Measurements from ENCODE around the gene HNF4A.

Gene HNF4A

GRCh38 chr20:44407402-44408184 is 52.1 kb downstream of the HNF4A start:
- DNase-seq = no peak

DNA sequence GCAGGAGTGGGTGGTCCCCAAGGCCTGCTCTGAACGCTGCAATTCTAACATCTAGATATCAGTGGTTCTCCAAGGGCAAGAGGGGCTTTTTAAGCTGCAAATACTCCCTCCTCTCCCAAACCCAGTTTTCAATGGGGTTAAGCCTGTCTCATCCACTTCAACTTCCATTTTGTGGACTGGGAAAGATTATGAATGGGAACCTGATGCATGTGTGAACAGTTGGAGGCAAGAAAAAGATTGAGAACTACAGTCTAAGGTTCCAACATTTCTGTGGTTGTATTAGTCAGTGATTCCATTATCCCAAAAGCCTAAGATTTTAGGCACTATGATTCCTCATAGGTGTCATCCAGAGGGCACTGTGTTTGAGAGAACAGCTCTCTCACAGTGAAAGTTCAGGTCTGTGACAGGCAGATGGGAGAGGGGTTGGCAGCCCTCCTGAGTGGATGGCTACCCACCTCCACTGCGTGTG is 53.7 kb downstream of the HNF4A start:
- DNase-seq = no peak

GRCh38 chr20:44410583-44411019 is 55.1 kb downstream of the HNF4A start:
- DNase-seq = no peak

DNA sequence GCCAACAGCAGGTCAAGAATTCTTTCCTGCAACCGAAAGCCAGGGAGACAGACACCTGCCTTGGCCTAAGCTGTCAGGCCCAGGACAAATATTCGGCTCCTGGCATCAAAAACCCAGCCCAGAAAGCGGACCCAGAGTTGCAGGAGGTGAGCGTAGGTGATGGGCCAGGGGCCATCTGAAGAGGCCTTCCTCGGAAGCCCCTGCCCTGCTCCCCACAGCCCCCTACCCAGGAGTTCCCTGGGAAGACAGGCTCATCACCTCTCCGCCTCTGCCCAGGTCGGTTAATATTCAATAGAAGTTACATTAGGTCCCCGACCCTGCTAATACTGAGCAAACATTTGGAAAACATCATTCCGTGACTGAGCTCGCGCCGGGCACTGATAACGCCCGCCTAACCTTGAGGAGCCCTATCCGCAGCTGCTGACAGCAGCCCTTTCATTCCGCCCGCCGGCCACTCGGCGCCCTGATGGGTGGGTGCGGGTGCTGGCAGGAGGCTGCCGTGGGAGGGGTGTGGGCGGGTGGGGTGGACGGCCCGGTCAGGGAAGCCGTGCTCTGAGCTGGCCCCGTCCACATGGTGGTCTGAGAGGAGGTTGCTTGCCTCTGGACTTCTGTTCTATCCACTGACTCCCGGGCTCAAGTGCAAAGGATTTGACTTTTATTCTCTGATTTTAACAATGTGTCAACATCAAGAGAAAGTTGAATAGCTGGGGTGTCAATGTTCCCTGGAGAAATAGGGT is 55.7 kb downstream of the HNF4A start:
- no peak for DNase-seq

DNA sequence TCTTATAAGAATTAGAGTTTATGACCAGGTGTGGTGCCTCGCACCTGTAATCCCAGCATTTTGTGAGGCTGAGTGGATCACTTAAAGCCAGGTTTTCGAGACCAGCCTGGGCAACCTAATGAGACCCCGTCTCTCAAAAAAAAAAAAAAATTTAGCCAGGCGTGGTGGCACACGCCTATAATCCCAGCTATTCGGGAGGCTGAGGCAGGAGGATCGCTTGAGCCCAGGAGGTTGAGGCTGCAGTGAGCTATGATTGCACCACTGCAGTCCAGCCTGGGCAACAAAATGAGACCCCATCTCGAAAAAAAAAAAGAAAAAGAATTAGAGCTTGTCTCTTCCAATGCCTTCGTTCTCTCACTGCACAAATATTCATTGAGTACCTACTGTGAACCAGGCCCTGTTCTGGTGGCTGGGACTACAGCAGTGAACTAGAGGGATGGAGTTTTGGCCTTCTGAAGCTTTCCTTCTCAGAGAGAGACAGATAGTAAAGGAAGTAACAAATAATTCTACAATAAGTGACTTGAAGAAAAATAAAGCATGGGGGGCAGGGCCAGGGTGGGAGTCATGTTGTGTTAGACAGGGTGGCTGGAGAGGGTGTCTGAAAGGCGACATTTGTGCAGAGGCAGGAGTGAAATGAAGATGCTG is 56.4 kb downstream of the HNF4A start:
- DNase-seq = no peak

- no peak for DNase-seq
Observed at GRCh38 chr20:44412402-44413144, 57.1 kb downstream of the HNF4A start.

DNA sequence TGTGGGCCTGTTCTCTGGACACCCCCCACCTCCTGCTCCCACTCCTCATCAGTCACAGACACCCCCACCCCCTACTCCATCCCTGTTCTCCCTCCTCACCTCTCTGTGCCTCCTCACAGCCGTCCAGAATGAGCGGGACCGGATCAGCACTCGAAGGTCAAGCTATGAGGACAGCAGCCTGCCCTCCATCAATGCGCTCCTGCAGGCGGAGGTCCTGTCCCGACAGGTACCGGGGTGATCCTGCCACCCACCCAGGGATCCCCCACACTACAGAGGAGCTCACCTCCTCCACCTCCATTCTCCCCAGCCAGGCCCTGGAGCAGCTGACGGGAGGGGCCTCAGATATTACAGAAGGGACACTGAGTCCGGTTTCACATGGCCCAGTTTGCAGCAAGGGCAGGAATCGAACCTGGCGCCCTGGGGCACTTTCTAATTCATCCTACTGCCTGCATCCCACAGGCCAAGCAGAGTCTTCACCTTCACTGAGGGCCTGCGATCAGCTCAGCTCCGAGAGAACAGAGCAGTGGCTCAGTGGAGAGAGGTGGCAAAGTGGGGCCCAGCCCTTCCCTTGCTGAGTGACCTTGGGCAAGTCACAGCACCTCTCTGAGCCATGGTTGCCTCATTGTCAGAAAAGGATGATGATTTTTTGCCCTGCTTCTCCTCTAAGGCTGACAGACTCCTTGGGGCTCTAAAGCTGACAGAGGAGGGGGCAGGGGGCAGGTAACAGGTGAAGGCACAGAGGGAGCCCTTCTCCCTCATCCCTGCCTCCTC is 58.3 kb downstream of the HNF4A start:
- DNase-seq = no peak

DNA sequence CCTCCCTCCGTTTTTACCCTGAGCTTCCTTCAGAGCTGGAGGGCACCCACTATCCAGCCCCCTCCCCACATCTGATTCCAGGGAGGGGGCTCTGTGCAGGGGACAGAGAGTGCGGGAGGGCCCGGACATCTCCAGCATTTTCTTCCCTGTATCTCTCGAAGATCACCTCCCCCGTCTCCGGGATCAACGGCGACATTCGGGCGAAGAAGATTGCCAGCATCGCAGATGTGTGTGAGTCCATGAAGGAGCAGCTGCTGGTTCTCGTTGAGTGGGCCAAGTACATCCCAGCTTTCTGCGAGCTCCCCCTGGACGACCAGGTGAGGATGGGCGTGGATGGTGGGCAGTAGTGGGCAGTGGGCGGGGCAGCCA is 58.8 kb downstream of the HNF4A start:
- DNase-seq = no peak

- no peak for DNase-seq
Observed at GRCh38 chr20:44414808-44415207, 59.3 kb downstream of the HNF4A start.

DNA sequence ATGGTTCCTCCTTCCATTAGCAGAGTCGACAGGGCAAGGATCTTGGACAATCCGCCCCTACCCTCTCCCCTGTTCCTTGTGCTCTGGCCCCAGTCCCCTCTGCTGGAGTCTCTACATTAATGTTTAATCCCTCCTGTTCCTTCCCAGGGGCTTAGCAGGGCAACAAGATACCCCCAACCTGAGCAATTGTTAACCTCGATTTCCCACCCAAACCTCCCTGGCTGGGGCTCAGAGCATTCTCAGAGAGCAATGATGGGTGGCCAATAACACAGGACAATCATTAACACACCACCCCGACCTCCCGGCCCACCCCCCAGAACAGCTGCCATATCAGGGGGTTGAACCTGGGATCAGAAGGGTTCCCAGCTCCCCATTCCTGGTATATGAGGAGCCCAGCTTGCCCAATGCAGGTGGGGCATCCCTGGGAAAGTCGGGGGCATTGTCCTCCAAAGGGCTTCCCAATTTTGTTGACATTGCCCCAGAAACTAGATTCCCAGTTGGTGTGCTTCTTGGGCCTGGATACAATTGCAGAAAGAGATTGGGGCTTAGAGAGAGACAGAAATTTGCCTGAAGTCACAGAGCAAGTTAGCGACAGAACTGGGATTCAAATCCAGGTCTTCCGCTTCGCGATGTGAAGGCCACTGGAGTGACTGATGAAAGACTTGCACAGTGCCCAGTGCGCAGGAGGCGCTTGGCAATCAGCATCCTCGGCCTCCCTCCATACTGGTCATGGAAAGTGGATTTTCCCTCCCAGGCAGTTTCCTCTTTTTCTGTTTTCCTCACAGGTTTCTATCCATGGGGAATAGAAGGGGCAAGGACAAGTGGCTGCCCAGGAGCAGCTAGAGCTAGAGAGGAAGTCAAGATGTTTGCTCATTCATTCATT is 60.6 kb downstream of the HNF4A start:
- DNase-seq = no peak

DNA sequence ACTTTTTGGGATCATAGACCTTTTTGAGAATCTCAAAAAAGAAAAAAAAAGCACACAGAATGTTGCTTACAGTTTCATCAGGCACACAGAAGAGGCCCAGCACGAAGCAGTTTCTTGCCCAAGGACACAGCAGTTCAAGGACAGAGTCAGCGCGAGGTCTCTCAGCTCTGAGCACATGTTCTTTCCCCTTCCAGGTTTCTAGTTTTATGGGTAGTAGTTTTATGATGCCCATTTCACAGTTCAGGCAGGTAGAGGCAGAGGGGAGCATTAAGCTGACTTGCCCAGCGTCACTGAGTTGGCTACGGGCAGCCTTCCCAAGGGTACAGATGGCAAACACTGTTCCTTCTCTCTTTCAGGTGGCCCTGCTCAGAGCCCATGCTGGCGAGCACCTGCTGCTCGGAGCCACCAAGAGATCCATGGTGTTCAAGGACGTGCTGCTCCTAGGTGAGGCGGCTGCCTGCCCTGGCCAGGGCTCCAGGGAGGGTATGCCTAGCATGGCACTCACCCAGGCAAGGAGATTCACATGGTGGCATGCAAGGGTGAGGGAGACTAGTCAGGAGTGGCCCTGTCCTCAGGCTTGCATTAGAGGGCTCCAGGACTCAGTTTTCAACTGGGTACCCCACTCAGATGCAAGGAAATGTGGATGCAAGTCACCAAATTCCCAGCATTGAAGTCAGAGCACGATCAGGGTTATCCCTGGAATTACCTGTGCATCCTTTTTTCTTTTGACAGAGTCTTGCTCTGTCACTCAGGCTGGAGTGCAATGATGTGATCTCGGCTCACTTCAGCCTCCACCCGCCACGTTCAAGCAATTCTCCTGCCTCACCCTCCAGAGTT is 62.8 kb downstream of the HNF4A start:
- DNase-seq = no peak

- no peak for DNase-seq
Observed at GRCh38 chr20:44419131-44419844, 63.8 kb downstream of the HNF4A start.

DNA sequence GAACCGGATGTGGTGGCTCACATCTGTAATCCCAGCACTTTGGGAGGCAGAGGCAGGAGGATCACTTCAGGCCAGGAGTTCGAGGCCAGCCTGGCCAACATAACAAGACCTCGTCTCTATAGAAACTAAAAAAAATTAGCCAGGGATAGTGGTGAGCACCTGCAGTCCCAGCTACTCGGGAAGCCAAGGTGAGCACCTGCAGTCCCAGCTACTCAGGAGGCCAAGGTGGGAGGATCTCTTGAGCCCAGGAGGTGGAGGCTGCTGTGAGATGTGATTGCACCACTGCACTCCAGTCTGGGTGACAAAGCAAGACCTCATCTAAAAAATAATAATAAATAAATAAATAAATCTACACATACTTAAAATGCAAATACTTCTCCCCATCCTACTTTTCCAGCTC is 65.0 kb downstream of the HNF4A start:
- DNase-seq = no peak

- no peak for DNase-seq
Observed at GRCh38 chr20:44422083-44422482, 66.6 kb downstream of the HNF4A start.

DNA sequence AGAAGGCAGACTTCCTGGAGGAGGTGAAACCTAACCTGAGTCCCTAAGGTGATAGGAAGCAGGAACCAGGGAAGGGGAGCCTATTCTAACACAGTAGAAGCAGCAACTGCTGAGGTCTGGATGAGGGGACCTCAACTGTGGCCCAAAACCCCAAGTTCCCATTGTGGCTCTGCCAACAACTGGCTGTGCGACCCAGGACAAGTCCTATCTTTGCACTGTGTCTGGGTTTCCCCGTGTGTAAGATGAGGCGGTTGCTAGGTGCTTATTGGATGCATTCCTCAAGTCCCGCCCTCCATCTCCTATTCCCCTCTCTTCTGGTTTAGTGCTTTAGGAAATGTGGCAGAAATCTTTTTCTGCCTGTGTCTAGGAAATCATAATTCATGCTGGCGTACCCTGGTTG is 68.0 kb downstream of the HNF4A start:
- DNase-seq = no peak

- no peak for DNase-seq
Observed at GRCh38 chr20:44424039-44424495, 68.6 kb downstream of the HNF4A start.

- no peak for DNase-seq
Observed at GRCh38 chr20:44425923-44426322, 70.4 kb downstream of the HNF4A start.

GRCh38 chr20:44426879-44427790 is 71.6 kb downstream of the HNF4A start:
- DNase-seq = no peak

All from activated naive CD4-positive, alpha-beta T cell treated with anti-CD3 and anti-CD28 coated beads, Interleukin-2, amount 50 U/mL, for 16 hours (primary cell).